BLaER1 (cell line): ENCODE results near the gene HSPG2.

Experiments used
- H3K27ac ChIP-seq: shearing (Covaris generic); formaldehyde crosslinking; 2 replicates; pipeline ENCODE4 v1.8.1; 2022
- H3K27me3 ChIP-seq: shearing (Covaris generic); formaldehyde crosslinking; 2 replicates; pipeline ENCODE4 v1.8.1; 2022
- H3K36me3 ChIP-seq: shearing (Covaris generic); formaldehyde crosslinking; 2 replicates; pipeline ENCODE4 v1.8.1; 2022
- H3K4me1 ChIP-seq: shearing (Covaris generic); formaldehyde crosslinking; 2 replicates; pipeline ENCODE4 v1.8.1; 2022
- H3K4me2 ChIP-seq: shearing (Covaris generic); formaldehyde crosslinking; 2 replicates; pipeline ENCODE4 v1.8.1; 2022
- H3K4me3 ChIP-seq: shearing (Covaris generic); formaldehyde crosslinking; 2 replicates; pipeline ENCODE4 v1.8.1; 2022
- H3K9ac ChIP-seq: shearing (Covaris generic); formaldehyde crosslinking; 2 replicates; pipeline ENCODE4 v1.8.1; 2022
- H3K9me3 ChIP-seq: shearing (Covaris generic); formaldehyde crosslinking; 2 replicates; pipeline ENCODE4 v1.8.1; 2022
- H4K20me1 ChIP-seq: shearing (Covaris generic); formaldehyde crosslinking; 2 replicates; pipeline ENCODE4 v1.8.1; 2022
- Cebpa-rat ChIP-seq: shearing (Covaris generic); IDR thresholded peaks from 2 replicates; pipeline ENCODE4 v1.8.1; 2022

HSPG2 gene

GRCh38 chr1:21939650-21940374 lies 2.7 kb upstream of the HSPG2 start:
- no peaks in the 10 kb centered on the region for H4K20me1 ChIP-seq
- H3K36me3 ChIP-seq = no peaks in the 10 kb centered on the region
- TF ChIP-seq Cebpa-rat = no peak
- H3K4me2 ChIP-seq = peak overlapping the region; percentile 91
- H3K27me3 ChIP-seq = no peaks in the 10 kb centered on the region
- H3K9me3 ChIP-seq = no peaks in the 10 kb centered on the region
- H3K27ac ChIP-seq = peak overlapping the region; percentile 65
- H3K4me3 ChIP-seq = no peak overlapping the region
- peaks cover 50% of the 10 kb centered on the region for H3K4me1 ChIP-seq
- peak overlapping the region; percentile 50; the same call in 1 of the 2 replicates for H3K9ac ChIP-seq

DNA sequence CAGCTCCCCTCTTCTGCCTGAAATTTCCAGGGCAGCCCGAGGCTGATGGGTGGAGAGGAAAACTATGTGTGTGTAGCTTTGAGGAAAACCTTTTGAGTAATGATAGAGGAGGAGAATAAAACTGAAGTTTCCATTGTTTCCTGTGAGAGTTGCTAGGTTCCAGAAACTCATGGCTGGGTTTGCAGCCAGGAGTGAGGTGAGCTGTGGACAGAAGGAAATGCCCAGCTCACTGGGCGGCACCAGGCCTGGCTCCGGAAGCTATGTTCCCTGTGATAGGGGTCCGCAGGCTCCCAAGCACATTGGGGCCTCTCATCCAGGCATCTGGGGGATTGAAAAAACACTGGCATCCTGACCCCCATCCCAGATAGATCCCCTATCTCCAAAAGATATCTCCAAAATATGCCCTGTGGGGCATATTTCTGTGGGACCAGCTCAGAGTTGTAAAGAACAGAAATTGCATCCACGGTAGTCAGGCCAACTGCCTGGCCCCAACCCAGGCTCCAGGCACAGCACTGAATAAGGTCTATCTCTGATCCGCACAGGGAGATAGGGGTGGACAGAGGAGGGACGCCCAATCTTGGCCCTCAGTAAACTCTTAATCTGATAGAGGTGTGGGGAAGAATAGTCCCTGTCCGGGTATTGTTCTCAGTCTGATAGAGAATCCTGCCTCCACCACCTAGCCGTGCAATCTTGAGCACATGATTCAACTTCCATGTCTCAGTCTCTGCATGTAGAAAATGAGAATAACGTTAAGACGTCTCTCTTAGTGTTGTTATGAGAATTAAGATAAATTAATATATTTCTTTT lies 1.8 kb upstream of the HSPG2 start:
- no peak overlapping the region for H3K4me3 ChIP-seq
- H3K27me3 ChIP-seq = no peaks in the 10 kb centered on the region
- H3K4me1 ChIP-seq = peaks cover 59% of the 10 kb centered on the region
- TF ChIP-seq Cebpa-rat = no peak
- no peaks in the 10 kb centered on the region for H4K20me1 ChIP-seq
- peak overlapping the region; percentile 65 for H3K27ac ChIP-seq
- H3K9ac ChIP-seq = peak overlapping the region; percentile 50; the same call in 1 of the 2 replicates
- no peaks in the 10 kb centered on the region for H3K36me3 ChIP-seq
- no peaks in the 10 kb centered on the region for H3K9me3 ChIP-seq
- H3K4me2 ChIP-seq = peak overlapping the region; percentile 91

- H3K9me3 ChIP-seq = no peaks in the 10 kb centered on the region
- H3K36me3 ChIP-seq = no peaks in the 10 kb centered on the region
- H4K20me1 ChIP-seq = no peaks in the 10 kb centered on the region
- H3K4me1 ChIP-seq = peaks cover 73% of the 10 kb centered on the region
- H3K4me3 ChIP-seq = peak overlapping the region; percentile 74
- no peaks in the 10 kb centered on the region for H3K27me3 ChIP-seq
- no peak for TF ChIP-seq Cebpa-rat
- peak overlapping the region; percentile 86 for H3K27ac ChIP-seq
- H3K4me2 ChIP-seq = peak overlapping the region; percentile 91
- H3K9ac ChIP-seq = peak overlapping the region; percentile 83
Measured at GRCh38 chr1:21937372-21938121, 437 bp upstream of the HSPG2 start.

GRCh38 chr1:21936366-21937031 lies 611 bp downstream of the HSPG2 start:
- TF ChIP-seq Cebpa-rat = no peak
- Histone ChIP-seq H4K20me1 (no peaks in the 10 kb centered on the region), H3K36me3 (no peaks in the 10 kb centered on the region), H3K4me3 (peak overlapping the region; percentile 74), H3K27ac (peak overlapping the region; percentile 60), H3K4me2 (peak overlapping the region; percentile 97), H3K4me1 (peaks cover 84% of the 10 kb centered on the region), H3K9me3 (no peaks in the 10 kb centered on the region), H3K27me3 (no peaks in the 10 kb centered on the region), H3K9ac (peak overlapping the region; percentile 80)

- H3K27me3 ChIP-seq = no peaks in the 10 kb centered on the region
- peak overlapping the region; percentile 80 for H3K9ac ChIP-seq
- H3K27ac ChIP-seq = peak overlapping the region; percentile 60; the same call in 1 of the 2 replicates
- H3K4me1 ChIP-seq = peaks cover 89% of the 10 kb centered on the region
- H4K20me1 ChIP-seq = no peaks in the 10 kb centered on the region
- no peaks in the 10 kb centered on the region for H3K36me3 ChIP-seq
- peak overlapping the region; percentile 97 for H3K4me2 ChIP-seq
- peak overlapping the region; percentile 74 for H3K4me3 ChIP-seq
- H3K9me3 ChIP-seq = no peaks in the 10 kb centered on the region
- no peak for TF ChIP-seq Cebpa-rat
Measured at GRCh38 chr1:21935891-21936365, 1.2 kb downstream of the HSPG2 start.

- H3K4me1 ChIP-seq = peaks cover 90% of the 10 kb centered on the region
Measured at GRCh38 chr1:21935393-21935804, 1.7 kb downstream of the HSPG2 start.

GRCh38 chr1:21933397-21934248 lies 3.5 kb downstream of the HSPG2 start:
- Histone ChIP-seq H3K36me3 (0 out of 2 replicates have a peak, but pooled peaks cover 6% of the 10 kb centered on the region), H3K4me3 (no peak overlapping the region), H3K9ac (peak overlapping the region; percentile 59), H3K27me3 (no peaks in the 10 kb centered on the region), H4K20me1 (no peaks in the 10 kb centered on the region), H3K27ac (peak overlapping the region; percentile 69), H3K4me1 (peaks cover 74% of the 10 kb centered on the region), H3K9me3 (no peaks in the 10 kb centered on the region), H3K4me2 (peak overlapping the region; percentile 74)
- TF ChIP-seq Cebpa-rat = no peak

More at GRCh38 chr1:21935393-21935804, 1.7 kb downstream of the HSPG2 start:
- no peaks in the 10 kb centered on the region for H3K9me3 ChIP-seq
- no peaks in the 10 kb centered on the region for H4K20me1 ChIP-seq
- H3K36me3 ChIP-seq = no peaks in the 10 kb centered on the region
- peak overlapping the region; percentile 74; the same call in 1 of the 2 replicates for H3K4me3 ChIP-seq
- 0 out of 2 replicates have a peak overlapping the region, but pooled peaks have one; percentile 2 for H3K9ac ChIP-seq
- H3K4me2 ChIP-seq = peak overlapping the region; percentile 97
- H3K27ac ChIP-seq = 0 out of 2 replicates have a peak overlapping the region, but pooled peaks have one; percentile 60
- no peaks in the 10 kb centered on the region for H3K27me3 ChIP-seq
- TF ChIP-seq Cebpa-rat = no peak

DNA sequence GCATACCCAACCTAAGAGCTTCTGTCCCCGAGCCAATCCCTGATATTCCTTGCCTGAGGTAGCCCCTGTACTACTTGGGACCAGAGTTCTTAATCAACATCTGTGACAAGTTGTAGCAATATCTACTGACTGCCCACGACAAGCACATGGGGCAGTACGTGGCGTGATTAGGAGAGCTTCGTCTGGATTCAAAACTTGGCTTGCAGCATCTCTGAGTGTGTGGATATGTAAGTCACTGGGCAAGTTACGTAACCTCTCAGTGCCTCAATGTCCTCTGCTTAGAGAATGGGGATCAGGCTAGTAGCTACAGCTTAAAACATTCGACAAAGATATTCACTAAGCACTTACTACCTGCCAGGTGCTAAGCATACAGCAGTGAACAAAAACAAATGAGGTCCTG lies 5.0 kb downstream of the HSPG2 start:
- Histone ChIP-seq H3K4me2 (peak overlapping the region; percentile 74), H3K9ac (peak overlapping the region; percentile 65), H3K9me3 (no peaks in the 10 kb centered on the region), H3K36me3 (0 out of 2 replicates have a peak, but pooled peaks cover 6% of the 10 kb centered on the region), H3K27me3 (no peaks in the 10 kb centered on the region), H3K27ac (peak overlapping the region; percentile 61), H3K4me3 (no peak overlapping the region), H4K20me1 (no peaks in the 10 kb centered on the region), H3K4me1 (peaks cover 77% of the 10 kb centered on the region)
- TF ChIP-seq Cebpa-rat = 0 out of 2 replicates have a peak, but pooled peaks have one; percentile 13
